OCI-LY3 (cell line): ENCODE data around the gene SPOCK1.

Source experiments
- H2AFZ ChIP-seq: fragments of 200-600, 300-600 bp; shearing (Covaris generic); 2 replicates; pipeline ENCODE4 v1.6.0; 2014; ENCODE audit warnings: antibody characterized with exemption, low read depth, low read length
- H3K27ac ChIP-seq: fragments of 200-600, 300-600 bp; sonication (generic); 2 replicates; pipeline ENCODE4 v1.5.1; 2014; ENCODE audit warnings: mild to moderate bottlenecking, low read length, moderate library complexity, mixed read lengths
- H3K27me3 ChIP-seq: fragments of 200-600, 300-600 bp; sonication (generic); 2 replicates; pipeline ENCODE4 v1.6.1; 2014; ENCODE audit warnings: low read depth, low read length, mixed read lengths
- H3K36me3 ChIP-seq: fragments of 200-600, 300-600 bp; sonication (generic); replicated peaks from 2 replicates; pipeline ENCODE3; 2014; ENCODE audit warnings: low read depth, low read length, mixed read lengths
- H3K4me1 ChIP-seq: fragments of 300-600, 200-600 bp; sonication (generic); 2 replicates; pipeline ENCODE4 v1.6.1; 2014; ENCODE audit warnings: low read length, mixed read lengths
- H3K4me2 ChIP-seq: fragments of 200-600, 300-600 bp; sonication (generic); 2 replicates; pipeline ENCODE4 v1.6.1; 2014; ENCODE audit warnings: low read length, mixed read lengths
- H3K4me3 ChIP-seq: fragments of 300-600, 200-600 bp; sonication (generic); 2 replicates; pipeline ENCODE4 v1.5.1; 2014; ENCODE audit warnings: antibody characterized with exemption, mild to moderate bottlenecking, low read length, moderate library complexity
- H3K79me2 ChIP-seq: fragments of 300-600, 200-600 bp; shearing (Covaris generic); 2 replicates; pipeline ENCODE4 v1.6.1; 2014; ENCODE audit warnings: mild to moderate bottlenecking, low read length, mixed read lengths
- H3K9ac ChIP-seq: fragments of 300-600, 200-600 bp; shearing (Covaris generic); 2 replicates; pipeline ENCODE4 v1.6.0; 2014; ENCODE audit warnings: mild to moderate bottlenecking, low read length, moderate library complexity
- H3K9me3 ChIP-seq: fragments of 200-600, 300-600 bp; shearing (Covaris generic); 2 replicates; pipeline ENCODE4 v1.6.1; 2014; ENCODE audit warnings: low read length, mixed read lengths; ENCODE audit not compliant: insufficient read depth
- H4K20me1 ChIP-seq: fragments of 200-600, 300-600 bp; sonication (generic); 2 replicates; pipeline ENCODE4 v1.6.1; 2016; ENCODE audit warnings: low read length, mixed read lengths; ENCODE audit not compliant: insufficient read depth
- EZH2phosphoT487 ChIP-seq: fragments of 200-600 bp; shearing (Covaris generic); IDR thresholded peaks from 2 replicates; pipeline ENCODE4 v1.6.1; 2018; ENCODE audit warnings: antibody characterized with exemption, mixed run types, low read depth
- TF ChIP-seq, protein P1 (sequence below): fragments of 200-600, 300-600 bp; sonication (generic); IDR thresholded peaks from 2 replicates; pipeline ENCODE4 v1.5.1; 2014; ENCODE audit warnings: antibody characterized with exemption, low read length, low read depth

SPOCK1 gene

DNA sequence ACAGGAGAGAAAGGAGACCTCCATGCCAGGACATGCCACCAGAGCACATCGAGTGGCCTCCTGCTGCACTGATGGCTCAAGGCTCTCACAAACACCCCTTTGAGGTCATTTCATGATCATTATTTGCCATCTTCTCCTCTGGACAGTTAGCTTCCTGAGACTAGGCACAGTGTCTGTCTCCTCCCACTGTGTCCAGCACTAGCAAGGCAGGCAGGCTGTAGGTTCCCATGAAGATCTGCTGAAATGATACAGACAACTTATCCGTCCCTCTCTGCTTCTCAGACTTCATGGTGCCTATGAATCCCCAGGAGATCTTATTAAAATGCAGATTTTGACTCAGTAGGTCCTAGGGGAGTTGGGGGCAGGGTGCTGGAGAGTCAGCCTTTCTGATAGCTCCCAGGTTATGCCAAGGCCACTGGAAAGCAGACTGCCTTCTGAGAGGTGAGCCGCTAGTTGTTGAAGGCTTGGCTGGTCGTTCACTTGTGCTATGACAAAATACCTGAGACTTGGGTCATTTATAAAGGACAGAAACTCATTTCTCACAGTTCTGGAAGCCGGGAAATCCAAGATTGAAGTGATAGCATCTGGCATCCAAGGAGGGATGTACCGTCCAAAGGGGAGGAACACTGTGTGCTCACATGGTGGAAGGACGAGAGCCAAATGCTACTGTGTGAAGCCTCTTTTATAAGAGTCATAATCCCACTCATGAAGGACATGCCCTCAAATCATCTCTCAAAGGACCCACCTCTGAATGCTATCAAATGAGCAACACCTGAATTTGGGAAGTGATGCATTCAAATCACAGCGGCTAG lies 183.4 kb downstream of the SPOCK1 start:
- H3K27ac ChIP-seq: no peak overlapping the region
- H3K9me3 ChIP-seq: no peaks in the 10 kb centered on the region
- H3K36me3 ChIP-seq: no peaks in the 10 kb centered on the region
- no peaks in the 10 kb centered on the region for H4K20me1 ChIP-seq
- TF ChIP-seq, protein P1, sequence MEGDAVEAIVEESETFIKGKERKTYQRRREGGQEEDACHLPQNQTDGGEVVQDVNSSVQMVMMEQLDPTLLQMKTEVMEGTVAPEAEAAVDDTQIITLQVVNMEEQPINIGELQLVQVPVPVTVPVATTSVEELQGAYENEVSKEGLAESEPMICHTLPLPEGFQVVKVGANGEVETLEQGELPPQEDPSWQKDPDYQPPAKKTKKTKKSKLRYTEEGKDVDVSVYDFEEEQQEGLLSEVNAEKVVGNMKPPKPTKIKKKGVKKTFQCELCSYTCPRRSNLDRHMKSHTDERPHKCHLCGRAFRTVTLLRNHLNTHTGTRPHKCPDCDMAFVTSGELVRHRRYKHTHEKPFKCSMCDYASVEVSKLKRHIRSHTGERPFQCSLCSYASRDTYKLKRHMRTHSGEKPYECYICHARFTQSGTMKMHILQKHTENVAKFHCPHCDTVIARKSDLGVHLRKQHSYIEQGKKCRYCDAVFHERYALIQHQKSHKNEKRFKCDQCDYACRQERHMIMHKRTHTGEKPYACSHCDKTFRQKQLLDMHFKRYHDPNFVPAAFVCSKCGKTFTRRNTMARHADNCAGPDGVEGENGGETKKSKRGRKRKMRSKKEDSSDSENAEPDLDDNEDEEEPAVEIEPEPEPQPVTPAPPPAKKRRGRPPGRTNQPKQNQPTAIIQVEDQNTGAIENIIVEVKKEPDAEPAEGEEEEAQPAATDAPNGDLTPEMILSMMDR: no peak
- TF ChIP-seq EZH2phosphoT487: no peak
- peaks cover 8% of the 10 kb centered on the region for H3K27me3 ChIP-seq
- H2AFZ ChIP-seq: no peak overlapping the region
- no peak overlapping the region for H3K4me2 ChIP-seq
- no peaks in the 10 kb centered on the region for H3K79me2 ChIP-seq
- H3K4me1 ChIP-seq: no peaks in the 10 kb centered on the region
- H3K4me3 ChIP-seq: no peak overlapping the region
- H3K9ac ChIP-seq: no peak overlapping the region

DNA sequence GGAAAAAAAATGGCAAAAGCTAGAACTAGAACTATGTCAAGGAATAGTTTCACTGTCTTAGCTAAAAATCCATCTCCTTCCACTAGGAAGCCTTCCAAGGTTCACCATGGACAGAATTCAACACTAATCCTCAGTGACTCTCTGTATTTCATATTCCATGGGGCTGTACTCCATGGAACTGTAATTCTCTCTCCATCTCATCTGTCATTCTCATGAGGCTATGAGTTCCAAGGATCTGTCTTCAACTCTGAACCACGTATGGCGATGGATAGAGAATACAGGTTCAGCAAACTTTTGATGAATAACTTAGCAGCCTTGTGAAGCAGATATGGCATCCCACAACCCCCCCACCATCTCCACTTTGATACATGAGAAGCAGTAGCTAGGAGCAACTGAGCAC lies 184.0 kb downstream of the SPOCK1 start:
- Histone ChIP-seq H3K4me3 (no peak overlapping the region), H4K20me1 (no peaks in the 10 kb centered on the region), H3K79me2 (no peaks in the 10 kb centered on the region), H3K4me1 (no peaks in the 10 kb centered on the region), H3K36me3 (no peaks in the 10 kb centered on the region), H3K9ac (no peak overlapping the region), H2AFZ (no peak overlapping the region), H3K9me3 (no peaks in the 10 kb centered on the region), H3K27me3 (peaks cover 8% of the 10 kb centered on the region), H3K27ac (no peak overlapping the region), H3K4me2 (no peak overlapping the region)
- no peak for TF ChIP-seq EZH2phosphoT487
- TF ChIP-seq, protein P1: no peak

DNA sequence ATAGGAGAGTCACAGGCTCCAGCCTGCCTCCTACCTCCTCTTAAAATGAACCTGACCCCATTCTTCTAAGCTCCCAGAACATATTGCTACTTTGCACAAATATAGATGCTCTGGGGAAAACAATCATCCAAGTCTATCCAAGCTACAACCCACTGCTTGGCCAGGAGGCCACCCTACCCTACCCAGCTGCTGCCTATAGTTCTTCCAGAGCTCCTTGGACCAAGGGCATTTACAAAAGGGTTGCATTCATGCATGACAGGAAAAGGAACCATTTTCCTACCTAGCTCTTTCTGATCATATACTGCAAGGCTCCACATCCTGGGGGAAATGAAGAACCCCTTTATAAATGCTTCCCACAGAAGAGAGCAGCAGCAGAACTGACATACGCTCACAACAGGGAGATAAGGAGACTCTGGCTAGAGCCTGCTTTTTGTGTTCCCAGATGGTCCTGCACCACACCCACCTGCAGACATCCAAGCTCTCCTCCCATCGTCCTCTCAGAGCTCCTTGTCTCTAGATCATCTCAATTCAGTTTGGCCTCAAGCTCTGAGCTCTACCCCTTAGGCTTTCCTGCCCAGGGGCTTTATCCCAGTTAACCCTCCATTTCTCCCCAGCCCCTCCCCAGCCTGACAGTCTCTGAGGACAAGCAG lies 185.5 kb downstream of the SPOCK1 start:
- Histone ChIP-seq H4K20me1 (no peaks in the 10 kb centered on the region), H3K4me3 (no peak overlapping the region), H3K36me3 (no peaks in the 10 kb centered on the region), H3K4me1 (no peaks in the 10 kb centered on the region), H3K27ac (no peak overlapping the region), H3K9ac (no peak overlapping the region), H2AFZ (no peak overlapping the region), H3K4me2 (no peak overlapping the region), H3K79me2 (no peaks in the 10 kb centered on the region), H3K27me3 (peaks cover 8% of the 10 kb centered on the region), H3K9me3 (no peaks in the 10 kb centered on the region)
- no peak for TF ChIP-seq EZH2phosphoT487
- TF ChIP-seq, protein P1: no peak

- Histone ChIP-seq H3K27ac (no peak overlapping the region), H3K27me3 (peaks cover 5% of the 10 kb centered on the region; the same call in 1 of the 2 replicates), H2AFZ (no peak overlapping the region), H4K20me1 (no peaks in the 10 kb centered on the region), H3K9ac (no peak overlapping the region), H3K9me3 (no peaks in the 10 kb centered on the region), H3K79me2 (no peaks in the 10 kb centered on the region), H3K36me3 (no peaks in the 10 kb centered on the region), H3K4me1 (no peaks in the 10 kb centered on the region), H3K4me3 (no peak overlapping the region), H3K4me2 (no peak overlapping the region)
- TF ChIP-seq, protein P1: no peak
- TF ChIP-seq EZH2phosphoT487: no peak
Observed at GRCh38 chr5:137312011-137312410, 187.1 kb downstream of the SPOCK1 start.
